NCI-H1105 treated with DMSO at 0.1 percent for 48 hours (cell line): ENCODE measurements around the gene RAB33B.

ENCODE experiments used
- DNase-seq: peaks from one replicate; lab custom pipeline; 2025; lab: John Stamatoyannopoulos, UW

Gene RAB33B

DNA sequence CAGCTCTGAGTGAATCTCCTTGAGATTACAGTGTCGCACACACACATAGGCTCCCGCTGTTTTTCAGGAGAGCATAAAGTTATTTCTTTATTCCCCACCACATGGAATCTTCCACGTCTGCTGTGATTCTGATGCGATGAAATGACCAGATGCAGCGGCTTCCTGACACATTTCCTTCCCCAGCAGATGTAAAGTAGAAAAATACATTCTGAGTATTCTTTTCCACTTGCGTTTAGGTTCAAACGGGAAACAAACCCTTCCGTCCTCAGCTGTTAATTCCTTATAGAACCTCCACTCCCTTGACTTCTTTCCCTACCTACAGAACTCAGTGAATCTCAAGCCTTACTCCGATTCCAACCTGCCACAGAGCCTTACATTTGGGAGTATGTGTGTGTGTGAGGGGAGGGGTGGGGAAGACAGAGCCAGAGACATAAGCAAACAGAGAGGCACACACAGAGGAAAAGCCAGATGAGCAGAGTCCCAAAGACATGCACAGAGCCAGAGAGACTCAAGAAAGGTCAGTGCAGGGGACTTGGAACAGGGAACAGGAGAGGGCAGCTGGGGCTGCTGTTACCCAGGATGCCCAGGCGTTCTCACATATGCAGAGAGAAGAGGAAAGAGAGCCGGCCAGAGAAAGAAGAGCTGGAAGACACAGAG is 54.8 kb downstream of the RAB33B start:
- DNase-seq: no peak

DNA sequence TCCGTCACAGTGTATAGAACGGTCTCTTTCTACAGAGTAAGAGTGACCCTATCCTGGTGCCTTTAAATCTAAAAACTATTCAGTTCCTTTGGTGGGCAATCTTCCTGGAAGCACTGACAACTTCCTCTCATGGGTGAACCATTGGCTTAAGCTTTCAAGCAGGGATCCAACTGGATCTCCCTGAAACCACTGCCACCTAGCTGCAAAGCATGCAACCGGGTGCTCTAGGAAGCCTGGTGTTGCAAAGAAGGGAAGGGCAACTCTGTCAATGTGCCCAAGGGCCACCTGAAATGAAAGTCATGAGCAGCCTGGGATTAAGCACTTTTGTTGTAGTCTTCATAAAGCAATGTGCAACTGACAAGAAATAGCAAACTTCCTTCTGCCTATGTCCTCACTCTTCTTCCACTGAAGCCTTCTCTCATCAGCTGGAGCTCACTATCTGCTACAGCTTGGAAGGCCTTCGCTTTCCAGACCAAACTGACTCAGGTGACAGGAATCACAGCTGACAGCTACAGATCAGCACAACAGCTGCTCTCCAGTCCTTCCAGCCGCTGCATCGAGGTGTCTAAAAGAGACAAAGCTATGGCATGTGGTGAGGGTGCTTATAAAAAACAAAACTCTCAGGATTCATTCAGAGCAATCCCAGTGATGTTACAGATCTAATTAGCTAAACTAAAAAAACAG is 55.9 kb downstream of the RAB33B start:
- no peak for DNase-seq

DNA sequence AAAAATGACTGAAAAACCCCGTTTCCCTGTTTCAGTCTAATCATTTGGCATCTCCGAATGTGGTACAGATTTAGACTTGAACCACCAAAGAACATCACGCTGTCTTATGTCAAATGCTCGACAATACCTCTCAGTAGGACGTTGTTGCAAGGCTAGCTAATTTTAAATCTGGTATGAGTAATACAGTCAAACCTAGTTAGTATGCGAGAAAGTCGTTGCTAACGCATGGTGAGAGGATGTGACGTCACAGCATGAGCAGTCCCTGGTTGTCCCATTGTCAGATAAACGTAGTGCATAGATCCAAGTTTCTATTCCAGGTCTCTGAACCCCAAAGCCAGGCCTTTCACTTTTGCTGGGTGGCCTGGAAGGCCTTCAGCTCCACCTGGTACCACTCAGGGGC is 57.4 kb downstream of the RAB33B start:
- no peak for DNase-seq

DNA sequence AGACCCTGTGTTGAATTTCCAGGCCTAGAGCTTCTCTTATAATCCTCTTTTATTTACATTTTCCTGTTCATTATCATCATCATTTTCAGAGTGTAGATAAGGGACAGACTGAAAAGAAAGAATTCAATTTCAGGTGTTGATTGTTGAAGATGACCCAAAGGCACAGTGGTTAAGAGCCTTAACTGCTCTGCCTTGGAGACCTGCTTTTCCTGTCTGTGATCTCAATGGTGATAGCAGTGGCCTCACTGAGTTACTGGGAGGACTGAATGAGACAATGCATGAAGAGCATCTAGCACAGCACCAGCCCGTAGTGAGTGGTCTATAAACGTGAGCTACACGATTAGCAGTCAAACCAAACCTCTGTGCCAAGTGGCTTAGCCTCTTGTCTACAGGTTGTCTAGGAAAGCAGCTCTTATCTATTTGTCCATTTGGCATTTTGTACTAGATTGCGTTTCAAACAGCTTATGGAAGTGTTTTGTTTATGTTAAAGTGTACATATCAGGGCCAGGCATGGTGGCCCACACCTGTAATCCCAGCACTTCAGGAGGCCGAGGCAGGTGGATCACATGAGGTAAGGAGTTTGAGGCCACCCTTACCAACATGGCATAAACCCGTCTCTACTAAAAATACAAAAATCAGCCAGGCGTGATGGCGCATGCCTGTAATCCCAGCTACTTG is 60.6 kb downstream of the RAB33B start:
- DNase-seq: no peak

DNA sequence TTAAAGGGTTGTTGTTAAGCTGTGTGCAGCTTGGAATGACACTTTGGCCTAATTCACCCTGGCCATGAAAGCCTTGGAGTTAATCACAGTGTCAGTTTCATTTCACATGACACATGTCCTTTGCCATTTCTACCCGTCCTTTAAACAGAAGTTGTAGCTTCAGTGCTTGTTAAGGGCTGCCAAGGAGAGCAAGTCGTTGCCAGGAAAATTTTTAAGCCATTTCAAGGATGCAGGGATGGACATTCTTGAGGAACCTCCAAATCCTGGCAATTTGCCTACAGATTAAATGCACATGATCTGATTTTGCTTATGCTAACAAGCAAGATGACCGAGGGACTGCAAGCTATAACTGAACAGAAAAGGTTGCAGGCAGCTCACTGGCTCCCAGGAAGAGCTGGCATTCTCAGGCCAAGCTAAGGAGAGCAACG is 61.6 kb downstream of the RAB33B start:
- no peak for DNase-seq

DNA sequence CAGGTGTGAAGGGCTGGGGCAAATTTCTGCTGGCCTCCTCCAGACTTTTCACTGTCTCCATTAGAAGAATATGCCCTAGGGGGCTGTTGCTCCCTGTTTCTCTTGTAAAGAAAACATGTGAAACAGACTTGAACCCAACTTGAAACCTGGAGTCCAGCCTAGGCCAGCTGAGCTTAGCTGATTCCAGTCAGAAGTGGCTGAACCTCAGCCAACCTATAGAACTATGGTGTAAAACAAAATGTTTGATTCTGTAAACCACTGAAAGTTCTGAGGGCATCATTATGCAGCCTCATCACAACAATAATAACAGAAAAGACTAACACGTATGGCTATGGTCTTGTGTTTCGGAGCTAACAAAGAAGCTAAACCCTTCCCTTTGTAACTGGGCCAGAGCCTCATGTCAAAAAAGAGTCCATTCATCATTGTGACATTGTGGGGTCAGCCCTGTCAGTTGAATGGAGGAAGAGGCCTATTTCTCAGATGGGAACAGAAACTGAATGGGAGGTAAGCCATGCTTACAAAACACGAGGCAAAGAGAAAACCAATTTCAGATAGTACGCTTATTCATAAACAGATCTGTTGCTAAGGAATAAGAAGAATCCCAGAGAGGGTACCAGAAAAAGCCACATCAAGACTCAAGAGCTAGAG is 68.0 kb downstream of the RAB33B start:
- DNase-seq: no peak

DNA sequence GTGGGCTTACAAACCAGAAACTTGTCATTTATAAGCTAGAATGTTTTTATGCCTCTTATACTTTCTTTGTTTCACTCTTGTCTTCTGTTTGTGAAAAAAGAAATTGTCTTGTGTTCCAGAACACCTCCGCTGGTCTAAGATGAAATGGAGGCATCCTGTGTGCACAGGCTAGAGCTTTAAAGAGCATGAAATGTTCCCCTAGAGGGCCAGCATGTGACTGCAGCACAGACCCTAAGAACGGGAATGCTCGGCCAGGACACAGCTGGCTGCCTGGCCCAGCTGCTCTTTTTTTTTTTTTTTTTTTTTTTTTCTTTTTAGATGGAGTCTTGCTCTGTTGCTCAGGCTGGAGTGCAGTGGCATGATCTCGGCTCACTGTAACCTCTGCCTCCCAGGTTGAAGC is 68.5 kb downstream of the RAB33B start:
- DNase-seq: peak; percentile 1

DNA sequence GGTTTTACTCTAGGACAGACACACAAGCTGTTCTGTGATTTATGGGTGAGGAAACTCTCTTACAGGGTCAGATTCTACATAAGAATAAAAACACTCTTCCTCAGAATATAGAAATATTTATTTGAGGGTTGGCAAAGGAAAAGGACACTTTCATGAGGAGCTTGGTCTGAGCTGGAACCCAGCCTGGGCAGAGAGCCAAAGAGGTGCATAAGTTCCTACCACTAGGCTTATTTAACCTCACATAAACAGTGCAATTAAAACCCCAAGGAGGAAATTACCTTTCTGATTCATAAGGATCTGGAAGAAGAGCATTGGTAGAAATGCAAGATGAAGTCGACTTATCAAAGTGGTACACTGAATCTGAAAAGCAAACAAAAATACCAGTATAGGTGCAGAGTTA is 69.2 kb downstream of the RAB33B start:
- DNase-seq: peak; percentile 21

DNA sequence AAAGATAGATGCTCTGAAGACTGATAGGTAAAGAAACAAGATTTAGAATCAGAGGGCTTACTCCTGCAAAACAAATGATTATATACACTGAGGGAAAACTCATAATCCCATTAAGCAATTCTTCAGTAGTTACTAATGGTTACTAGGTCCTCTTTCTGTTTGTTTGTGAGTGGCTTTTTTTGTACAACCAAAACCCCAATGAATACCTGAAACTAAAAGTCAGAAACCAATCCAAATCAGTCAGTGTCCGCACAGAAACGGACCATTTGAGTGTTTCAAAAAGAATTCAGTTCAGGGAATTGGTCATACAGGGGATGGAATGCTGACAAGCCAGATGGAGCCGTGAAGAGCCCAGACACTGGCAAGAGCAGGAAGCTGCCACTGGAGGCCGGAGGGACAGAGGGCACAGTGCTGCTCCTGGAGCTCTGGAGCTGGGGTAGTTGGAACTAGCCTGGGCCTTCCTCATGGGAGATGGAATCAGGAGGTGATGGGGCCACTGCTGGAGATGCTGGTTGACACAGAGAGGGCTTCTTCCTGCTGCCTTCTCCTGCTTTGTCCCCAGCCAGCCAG is 70.2 kb downstream of the RAB33B start:
- no peak for DNase-seq

DNA sequence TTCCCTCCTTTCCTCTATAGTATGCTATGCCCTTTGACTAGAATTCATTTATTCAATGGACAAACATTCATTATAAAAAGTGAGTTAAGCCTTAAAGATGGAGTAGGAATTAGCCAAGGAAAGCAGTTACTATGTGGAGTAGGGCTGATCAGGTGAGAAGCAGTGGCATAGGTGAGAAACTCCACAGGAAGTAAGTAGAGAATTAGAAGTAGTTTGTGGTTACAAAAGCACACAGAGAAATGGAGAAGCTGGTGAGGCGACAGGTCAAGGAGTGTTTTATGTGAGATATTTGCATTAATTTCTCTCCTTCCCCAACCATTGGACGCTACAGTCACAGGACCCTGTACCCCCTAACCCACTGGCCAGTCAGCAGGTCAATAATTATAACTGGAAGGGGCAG is 71.5 kb downstream of the RAB33B start:
- DNase-seq: no peak
